ENCODE measurements around the gene TIMM17A. TPM values are rescaled to one million over a fixed set of nuclear protein-coding genes. Genes with fewer than 3 reads are reported as not detected.
A peak's percentile ranks its signal among the peaks of the same experiment; 100 is the strongest.

The TIMM17A gene
- 28.7 TPM for total RNA-seq

DNA sequence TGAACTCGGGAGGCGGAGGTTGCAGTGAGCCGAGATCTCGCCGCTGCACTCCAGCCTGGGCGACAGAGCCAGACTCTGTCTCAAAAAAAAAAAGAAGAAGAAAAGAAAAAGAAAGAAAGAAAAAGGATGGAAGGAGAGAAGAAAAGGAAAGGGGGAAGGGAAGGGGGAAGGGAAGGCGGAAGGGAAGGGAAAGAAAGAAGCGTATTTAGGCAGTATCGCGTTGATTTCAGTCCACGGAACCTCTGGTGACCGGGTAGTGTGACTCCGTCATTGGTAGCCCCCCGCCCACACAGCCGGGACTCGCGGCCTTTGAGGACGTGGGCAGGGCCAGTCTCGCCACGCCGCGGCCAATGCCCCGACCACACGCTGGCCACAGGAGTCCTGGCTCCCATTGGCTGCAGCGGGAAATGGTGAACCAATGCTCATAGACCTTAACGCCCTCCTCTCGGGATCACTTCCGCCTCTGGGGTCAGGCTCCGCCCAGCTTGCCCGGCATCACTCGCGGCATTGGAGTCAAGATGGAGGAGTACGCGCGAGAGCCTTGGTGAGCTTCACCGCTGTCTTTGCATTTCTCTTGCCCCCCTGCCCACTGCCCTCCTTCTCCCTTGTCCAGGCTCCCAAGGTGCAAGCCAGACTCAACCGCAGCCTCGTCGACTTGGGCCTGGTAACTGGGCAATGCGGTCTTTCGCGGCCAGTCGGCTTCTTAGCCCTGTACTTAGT lies at the start of gene TIMM17A:
Gene TIMM17A (plus strand): TSS at position 495 of the 720 bp plus-strand sequence. CDS start 24 bp downstream, at position 519.
- DNase-seq (ENCODE audit: low spot score) (peak; percentile 97), ATAC-seq (peak; percentile 100)
- intact Hi-C loops (cut with DNase I) = no loop called here

DNA sequence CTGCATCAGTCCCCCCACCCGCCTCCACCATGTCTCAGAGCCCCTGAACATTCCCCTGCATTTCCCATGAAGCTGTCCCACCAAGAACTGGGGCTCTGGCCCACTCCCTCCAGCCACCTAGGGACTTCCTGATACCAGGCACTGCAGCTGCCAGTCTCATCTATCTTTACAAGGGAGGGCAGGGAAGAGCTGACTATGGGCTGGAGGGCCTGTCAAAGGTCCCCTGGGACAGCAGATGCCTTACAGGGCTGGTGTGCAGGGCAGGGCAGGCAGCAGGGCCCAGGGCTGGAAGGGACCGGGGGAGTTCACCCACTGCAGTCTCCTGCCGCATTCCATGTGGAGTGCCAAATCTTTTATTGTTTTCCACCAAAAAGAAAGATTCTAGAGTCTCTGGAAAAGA lies 49.0 kb upstream of the TIMM17A start:
- ATAC-seq (no peak), DNase-seq (ENCODE audit: low spot score) (no peak)
- intact Hi-C loops (cut with DNase I) = no loop called here

DNA sequence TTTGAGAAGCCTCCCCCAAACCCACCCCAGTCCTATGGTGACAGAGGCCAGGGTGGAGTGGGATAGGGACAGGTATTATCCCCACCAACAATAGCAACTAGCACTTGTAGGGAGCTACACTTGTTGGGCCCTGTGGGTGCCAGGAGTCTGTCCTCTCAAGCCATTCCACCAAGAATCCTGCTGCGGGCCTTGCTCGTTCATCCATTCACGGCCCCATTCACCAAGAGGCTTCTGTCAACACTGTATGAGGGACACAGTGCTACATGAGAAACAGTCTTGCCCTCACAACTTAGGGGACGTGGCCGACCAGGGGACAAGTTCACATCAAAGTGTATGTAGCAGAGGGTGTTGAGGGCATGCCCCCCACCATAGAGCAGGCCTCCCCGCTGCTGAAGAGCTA lies 47.7 kb upstream of the TIMM17A start:
- DNase-seq (ENCODE audit: low spot score) = no peak

DNA sequence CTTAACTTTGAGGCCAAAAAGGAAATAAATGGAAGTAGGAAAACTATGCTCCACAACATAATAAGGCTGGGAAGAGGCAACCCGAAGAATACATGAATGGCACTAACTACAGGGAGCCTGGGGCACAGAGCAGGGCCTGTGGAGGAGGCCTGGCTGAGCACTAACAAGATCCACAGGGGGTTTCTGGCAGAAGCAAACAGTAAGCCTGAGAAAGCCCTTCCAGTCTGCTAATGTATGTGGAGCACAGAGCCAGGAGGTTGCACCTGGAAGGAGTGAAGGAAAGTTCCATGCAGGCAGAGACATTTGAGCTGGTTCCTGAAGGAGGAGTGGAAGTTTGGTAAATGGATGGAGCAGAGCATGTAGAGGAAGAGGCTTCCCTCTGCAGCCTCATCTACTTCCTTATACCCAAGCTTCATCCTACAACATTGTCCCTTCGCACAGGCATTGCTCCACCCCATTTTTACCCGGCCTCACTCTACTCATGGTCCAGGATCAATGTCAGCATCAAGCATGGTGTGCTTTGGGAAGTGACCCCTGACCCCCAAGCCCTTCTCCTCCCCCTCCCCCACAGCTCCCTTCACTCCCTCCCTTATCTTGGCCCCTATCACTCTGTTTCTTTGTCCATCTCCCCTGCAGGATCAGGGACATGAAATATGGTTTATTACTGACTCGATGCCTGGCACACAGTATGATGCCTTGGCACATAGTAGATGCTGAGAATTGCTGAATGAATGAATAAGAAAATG lies 43.3 kb upstream of the TIMM17A start:
- intact Hi-C loops (cut with DNase I) = no loop called here
- ATAC-seq = no peak

More for the DNA sequence above, 47.7 kb upstream of the TIMM17A start:
- no peak for ATAC-seq
- intact Hi-C loops (cut with DNase I) = no loop called here

DNA sequence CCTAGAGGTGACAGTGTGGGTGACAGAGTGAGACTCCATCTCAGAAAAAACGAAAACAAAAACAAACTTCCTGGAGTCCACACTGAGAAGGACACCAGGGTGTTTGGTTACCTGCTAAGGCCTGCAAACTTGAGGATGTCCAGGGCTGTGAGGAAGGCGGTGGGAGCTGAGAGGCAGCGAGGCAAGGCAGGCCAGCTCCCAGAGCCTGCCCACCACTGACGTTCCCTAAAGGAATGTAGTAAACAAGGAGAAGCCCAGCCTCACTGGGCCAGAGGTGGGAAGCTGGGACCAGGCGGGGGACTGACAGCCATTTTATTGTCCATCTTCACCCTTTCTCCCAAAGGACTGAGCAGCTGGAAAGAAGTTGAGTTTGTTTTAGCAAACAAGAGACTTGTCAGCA lies 42.5 kb upstream of the TIMM17A start:
- peak; percentile 44 for ATAC-seq

More for the DNA sequence above, 43.3 kb upstream of the TIMM17A start:
- DNase-seq (ENCODE audit: low spot score) = peak; percentile 25

DNA sequence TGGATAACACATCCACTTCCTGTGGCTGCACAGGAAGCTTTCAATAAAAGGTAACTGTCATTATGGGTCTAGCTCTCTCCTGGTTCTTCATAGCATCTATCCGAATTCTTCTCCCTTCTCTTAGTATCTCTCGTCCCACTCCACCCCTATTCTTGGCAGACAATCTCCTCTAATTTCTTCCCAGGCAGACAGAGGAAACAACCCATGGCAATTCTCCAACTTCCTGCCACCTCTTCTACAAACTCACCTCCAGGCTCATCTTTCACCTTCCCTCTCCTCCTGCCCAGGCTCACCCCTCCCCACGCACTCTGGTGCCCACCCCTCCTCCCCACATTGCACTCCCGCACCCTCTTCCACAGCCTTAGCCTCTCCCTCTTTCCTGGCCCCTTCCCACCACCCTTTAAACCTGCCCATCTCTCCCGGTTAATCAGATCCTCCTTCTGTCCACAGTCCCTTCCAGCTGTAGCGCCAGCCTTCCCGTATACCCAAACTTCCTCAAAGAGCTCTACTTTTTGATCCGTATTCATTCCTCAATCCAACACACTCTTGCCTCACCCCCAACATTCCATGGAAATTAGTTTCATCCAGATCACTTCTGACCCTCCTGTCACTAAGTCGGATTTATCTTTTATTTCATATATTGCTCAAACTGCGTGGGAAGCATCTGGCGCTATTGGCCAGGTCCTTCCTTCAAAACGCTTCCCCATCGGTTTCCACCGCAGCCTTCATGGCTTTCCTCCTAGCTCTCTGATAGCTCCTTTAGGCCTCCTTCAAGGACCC lies 40.7 kb upstream of the TIMM17A start:
- intact Hi-C loops (cut with DNase I) = no loop called here
- DNase-seq (ENCODE audit: low spot score) = peak; percentile 40
- ATAC-seq = no peak

More for the DNA sequence above, 42.5 kb upstream of the TIMM17A start:
- intact Hi-C loops (cut with DNase I) = no loop called here
- DNase-seq (ENCODE audit: low spot score) = peak; percentile 56

DNA sequence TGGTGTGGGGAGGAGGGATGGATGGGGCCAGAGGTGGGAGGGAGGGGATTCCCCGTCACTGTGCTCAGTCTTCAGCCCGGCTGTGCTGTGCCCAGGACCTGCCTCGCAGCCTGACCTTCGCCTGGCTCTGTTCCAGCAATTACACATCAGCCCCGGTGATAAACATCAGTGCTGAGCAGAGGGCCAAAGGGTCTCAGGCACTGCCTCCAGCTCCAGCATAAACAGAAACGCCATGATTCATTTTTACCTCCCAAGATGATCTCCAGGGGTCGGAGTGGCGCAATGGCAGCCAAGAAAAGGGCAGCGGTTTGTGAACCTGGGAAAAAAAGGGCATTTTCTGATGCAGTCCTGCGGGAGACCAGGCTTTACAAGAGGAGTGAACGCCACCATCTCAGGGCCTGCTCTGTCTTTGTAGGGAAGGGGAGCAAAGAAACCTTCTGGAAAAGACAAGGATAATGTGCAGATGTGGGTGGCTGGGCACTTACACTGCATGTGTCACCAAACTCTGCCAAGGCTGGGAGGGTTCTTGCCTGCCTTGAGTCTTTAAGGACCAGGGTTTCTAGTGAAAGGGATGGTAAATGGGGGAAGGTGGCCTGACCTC lies 38.6 kb upstream of the TIMM17A start:
- DNase-seq (ENCODE audit: low spot score) = peak; percentile 94
- intact Hi-C loops (cut with DNase I) = no loop called here
- ATAC-seq = peak; percentile 90

DNA sequence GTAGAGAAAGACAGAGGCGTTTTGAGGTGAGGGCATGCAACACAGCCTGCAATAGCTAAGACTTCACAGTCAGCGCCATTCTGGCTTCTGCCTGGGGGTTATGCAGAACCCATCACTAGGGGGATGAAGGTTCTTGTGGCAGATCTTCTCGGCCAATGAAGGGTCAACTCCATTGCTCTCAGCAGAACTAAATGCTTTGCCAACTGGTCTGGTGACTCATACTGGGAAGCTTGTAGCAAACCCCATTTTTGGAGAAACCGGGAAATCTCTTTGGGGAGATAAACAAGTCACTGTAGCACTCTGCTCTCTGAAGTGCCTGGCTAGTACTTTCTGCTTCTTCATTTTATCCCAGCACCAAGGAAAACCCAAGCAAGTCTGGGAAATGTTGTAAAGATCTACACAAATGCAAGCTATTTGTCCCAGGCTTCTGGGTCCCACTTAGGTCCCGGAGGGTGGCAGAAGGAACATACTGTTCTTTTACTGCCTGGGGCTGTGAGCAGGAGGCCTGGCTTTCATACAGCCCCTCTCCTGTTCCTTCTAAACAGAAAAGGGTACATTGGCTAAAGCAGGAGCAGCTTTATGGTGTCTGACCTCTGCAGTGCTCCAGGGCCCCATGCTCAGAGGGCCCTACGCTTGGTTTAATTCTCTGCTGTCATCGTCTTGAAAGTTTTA lies 37.8 kb upstream of the TIMM17A start:
- ATAC-seq (peak; percentile 83), DNase-seq (ENCODE audit: low spot score) (peak; percentile 50)
- intact Hi-C loops (cut with DNase I) = no loop called here

DNA sequence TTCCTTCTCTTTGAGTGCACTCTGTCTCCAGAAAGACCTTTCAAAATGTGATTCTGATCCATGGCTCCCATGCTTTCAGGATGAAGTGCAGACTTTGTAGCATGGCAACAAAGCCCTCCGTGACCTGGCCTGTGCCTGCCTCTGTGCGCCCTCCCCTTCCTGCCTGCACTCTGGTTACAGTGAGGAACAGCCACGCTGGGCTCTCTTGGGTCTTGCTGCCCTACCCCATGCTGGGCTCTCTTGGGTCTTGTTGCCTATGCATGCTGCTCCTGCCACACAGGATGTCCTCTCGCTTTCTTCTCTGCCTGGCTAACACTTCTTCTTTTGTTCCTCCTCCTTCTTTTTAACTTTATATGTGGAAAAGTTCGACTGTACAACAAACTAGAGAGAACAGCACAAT lies 37.0 kb upstream of the TIMM17A start:
- intact Hi-C loops (cut with DNase I) = no loop called here

DNA sequence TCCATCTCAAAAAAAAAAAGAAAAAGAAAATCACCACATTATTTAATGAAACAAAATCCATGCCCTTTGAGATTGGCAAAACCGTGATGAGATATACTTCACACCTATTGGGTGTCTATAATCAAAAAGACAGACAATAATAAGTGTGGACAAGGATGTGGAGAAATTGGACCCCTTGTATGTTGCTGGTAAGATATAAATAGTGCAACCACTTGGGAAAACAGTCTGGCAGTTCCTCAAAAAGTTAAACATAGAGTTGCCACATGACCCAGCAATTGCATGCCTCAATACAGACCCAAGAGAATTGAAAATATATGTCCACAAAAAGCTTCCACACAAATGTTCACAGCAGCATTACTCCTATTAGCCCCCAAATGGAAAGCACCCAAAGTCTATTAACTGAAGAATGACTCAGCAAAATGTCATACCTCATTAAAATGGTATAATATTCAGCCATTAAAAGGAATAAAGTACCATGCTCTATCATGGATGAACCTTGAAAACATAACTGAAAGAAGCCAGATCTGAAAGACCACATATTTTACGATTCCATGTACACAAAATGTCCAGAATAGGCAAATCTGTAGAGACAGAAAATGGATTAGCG lies 33.2 kb upstream of the TIMM17A start:
- intact Hi-C loops (cut with DNase I) = no loop called here
- no peak for DNase-seq (ENCODE audit: low spot score)
- ATAC-seq = no peak

More for the DNA sequence above, 37.0 kb upstream of the TIMM17A start:
- ATAC-seq = no peak
- peak; percentile 46 for DNase-seq (ENCODE audit: low spot score)

DNA sequence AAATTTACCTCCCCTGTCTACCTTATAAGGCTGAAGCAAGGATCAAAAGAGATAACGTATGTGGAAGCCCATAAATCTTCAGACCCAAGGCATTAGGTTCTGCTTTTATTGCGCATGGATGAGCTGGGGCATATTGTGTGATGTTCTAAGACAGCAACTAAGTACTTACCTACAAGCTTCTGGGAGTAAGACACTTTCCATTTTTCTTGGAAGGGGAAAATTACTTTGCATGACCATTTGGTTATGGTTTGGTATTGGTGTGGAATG lies 30.1 kb upstream of the TIMM17A start:
- intact Hi-C loops (cut with DNase I) = no loop called here
- DNase-seq (ENCODE audit: low spot score) = no peak
- no peak for ATAC-seq

DNA sequence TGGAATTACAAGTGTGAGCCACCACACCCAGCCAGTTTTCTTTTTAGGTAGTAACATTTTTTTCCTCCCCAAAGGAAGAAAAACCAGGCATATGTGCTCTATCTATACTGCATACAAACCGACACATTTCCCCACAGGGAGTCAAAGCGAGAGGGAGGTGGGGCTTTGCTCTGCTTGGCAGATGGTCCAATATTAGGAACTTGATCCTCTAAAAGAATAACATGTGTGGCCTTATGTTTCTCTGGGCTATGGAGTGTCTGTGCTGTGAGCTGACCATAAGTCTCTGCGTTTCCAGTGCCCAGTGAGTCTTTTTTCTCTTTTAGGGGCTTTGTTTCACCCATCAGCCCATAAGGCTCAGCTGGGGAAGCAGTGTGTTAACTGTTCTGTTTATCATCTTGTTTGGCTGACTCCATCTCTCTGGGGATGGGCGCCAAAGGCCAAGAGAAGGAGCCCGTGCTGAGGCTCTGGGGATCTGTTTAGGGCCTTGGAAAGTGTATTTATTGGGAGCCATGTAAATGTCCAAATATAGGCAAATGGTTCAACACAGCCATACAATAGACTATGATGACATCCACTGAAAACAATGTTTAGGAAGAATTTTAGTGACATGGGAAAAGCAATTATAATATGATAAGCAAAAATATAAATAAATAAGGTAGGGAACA lies 29.2 kb upstream of the TIMM17A start:
- DNase-seq (ENCODE audit: low spot score) = peak; percentile 34
- peak; percentile 50 for ATAC-seq
- intact Hi-C loops (cut with DNase I) = no loop called here

DNA sequence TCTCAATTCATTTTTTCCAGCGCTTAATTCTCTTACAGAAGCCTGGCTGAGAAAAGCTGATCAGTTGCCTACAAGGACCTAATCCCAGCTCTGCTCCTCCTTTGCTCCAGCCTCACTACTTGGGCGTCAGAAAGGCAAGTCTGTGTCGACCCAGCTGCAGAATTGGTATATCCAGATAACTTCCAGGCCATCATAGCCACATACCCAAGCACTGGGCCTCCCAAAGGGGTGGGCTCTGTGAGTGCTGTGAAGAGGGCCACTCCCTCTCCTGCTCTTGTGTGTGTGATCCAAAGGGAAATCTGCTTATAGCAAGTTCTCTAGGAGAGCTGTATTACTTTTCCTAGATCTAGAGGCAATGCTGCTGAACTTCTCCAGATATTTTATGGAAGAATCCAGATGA lies 27.0 kb upstream of the TIMM17A start:
- ATAC-seq = no peak
- intact Hi-C loops (cut with DNase I) = no loop called here
- DNase-seq (ENCODE audit: low spot score) = no peak

DNA sequence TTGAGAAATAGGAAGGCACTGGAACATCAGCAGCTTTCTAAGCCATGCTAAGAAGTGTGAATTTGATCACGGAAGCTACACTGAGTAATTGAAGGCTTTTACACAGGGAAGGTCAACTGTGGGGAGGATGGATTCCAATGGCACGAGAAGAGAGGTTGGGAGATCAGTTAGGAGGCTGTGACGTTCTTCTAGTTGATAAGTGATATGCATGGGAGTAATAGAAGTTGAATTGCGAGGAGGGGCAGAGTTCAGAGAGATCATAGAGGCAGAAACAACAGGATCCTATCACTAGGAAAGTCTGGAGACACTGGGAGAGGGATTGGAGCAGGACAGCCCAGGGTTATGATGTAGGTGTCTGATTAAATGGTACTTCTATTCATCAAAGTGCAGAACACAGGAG lies 25.2 kb upstream of the TIMM17A start:
- no peak for ATAC-seq
- intact Hi-C loops (cut with DNase I) = no loop called here
- DNase-seq (ENCODE audit: low spot score) = no peak

DNA sequence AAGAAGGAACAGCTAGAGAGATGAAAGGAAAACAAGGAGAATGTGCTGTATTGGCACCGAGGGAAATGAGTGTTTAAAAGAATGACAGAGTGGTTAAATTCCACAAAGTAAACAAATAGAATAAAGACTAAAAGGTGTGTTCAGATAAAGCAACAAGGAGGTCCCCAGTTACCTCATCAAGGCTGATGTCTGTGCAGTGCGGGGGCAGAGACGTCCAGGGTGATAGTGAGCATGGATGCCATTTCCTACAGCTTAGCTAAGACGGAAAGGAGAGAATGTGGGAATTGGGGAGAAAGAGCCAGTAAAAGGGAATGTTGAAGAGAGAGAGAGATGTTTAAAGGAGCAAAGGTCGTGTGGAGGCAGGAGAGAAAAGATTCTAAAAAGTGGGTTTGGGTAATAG lies 24.5 kb upstream of the TIMM17A start:
- intact Hi-C loops (cut with DNase I) = no loop called here
- no peak for ATAC-seq

DNA sequence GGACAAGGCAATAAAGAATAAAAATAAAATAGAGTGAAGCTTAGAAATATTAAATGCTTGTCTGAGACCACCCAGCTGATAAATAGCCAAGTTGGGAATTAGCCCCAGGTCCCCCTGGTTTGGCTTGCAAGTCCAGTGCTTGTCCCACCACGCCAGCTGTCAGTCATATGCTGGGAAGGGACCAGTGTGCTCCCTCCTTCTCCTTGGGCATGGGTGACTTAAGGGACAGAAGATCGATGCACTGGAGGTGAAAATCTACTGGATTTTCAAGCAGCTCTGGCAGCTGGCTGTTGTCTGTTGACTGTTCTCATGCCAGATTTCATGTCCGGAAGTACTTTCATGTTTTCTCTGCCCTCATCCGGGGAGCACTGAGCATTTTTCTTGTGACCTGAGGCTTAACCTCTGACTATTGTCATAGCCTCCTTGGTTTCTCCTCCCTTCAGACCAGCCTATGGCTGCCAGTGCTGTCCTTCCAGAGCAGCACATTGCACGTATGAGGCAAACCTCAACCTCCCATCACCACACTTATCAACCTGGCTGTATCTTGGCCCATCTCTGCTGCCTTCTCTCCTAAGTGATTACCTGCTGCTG lies 21.4 kb upstream of the TIMM17A start:
- intact Hi-C loops (cut with DNase I) = no loop called here
- DNase-seq (ENCODE audit: low spot score) (no peak), ATAC-seq (peak; percentile 51)

More for the DNA sequence above, 24.5 kb upstream of the TIMM17A start:
- no peak for DNase-seq (ENCODE audit: low spot score)

DNA sequence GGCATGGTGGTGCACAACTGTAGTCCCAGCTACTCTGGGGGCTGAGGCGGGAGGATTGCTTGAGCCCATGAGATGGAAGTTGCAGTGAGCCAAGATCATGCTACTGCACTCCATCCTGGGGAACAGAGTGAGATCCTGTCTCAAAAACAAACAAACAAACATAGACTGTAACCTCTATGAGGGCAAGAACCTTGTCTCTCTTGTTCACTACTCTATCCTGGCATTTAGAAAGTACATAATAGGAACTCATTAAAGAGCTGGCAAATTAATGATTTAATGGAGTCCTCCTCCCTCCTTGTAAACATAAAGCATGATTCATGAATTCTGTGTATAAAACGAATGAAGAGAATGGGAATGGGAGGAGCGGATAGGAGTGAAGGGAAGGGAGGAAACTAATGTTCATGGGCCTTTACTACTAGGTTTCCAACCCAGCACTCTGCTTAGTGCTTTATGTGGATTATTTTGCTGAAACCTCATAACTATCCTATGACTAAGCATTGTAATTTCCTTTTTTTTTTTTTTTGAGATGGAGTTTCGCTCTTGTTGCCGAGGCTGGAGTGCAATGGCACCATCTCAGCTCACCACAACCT lies 17.6 kb upstream of the TIMM17A start:
- intact Hi-C loops (cut with DNase I) = no loop called here
- ATAC-seq (peak; percentile 49), DNase-seq (ENCODE audit: low spot score) (no peak)

All from sciatic nerve (tissue), 2 donors.